IMR-90 (cell line): ENCODE data around the gene GATD1. TPM values are rescaled to one million over a fixed set of nuclear protein-coding genes. Genes with fewer than 3 reads are reported as not detected.

Experiments used
- ATAC-seq: fragments of 200-7000 bp; cut with Tn5 transposase; 2 replicates; pipeline ENCODE4 v1.9.1; 2020; ENCODE audit warnings: low read depth, mild to moderate bottlenecking, moderate library complexity
- BruUV-seq: library from RNA; stranded (reverse); fragments of 400-500 nt; replicated peaks from 2 replicates; lab custom pipeline; 2021; lab: Mats Ljungman, UMichigan
- CTCF ChIA-PET: fragments of 300-600 bp; formaldehyde crosslinking; extraction: SDS; loops from one replicate; lab custom pipeline; 2021; ENCODE audit warnings: antibody characterized with exemption; lab: Yijun Ruan, JAX
- POLR2A ChIA-PET: fragments of 300-600 bp; sonication (Branson Sonifier 250); formaldehyde crosslinking; loops from one replicate; lab custom pipeline; 2022; ENCODE audit warnings: antibody characterized with exemption; ENCODE audit not compliant: unreplicated experiment; lab: Charles Lee
- DNase-seq: peaks from one replicate; pipeline ENCODE4 v3.0.0; 2013
- H2AFZ ChIP-seq: replicated peaks from 2 replicates; pipeline ENCODE3; 2013; ENCODE audit warnings: low read length, mild to moderate bottlenecking; ENCODE audit not compliant: poor library complexity
- H2AK5ac ChIP-seq: 2 replicates; pipeline ENCODE4 v1.6.1; 2013; ENCODE audit warnings: low read depth, low read length, inconsistent platforms
- H2AK9ac ChIP-seq: replicated peaks from 2 replicates; pipeline ENCODE3; 2013; ENCODE audit warnings: mild to moderate bottlenecking, low read depth, low read length, moderate library complexity; ENCODE audit not compliant: poor library complexity
- H2BK120ac ChIP-seq: 2 replicates; pipeline ENCODE4 v1.6.1; 2013; ENCODE audit warnings: low read depth, low read length, inconsistent platforms
- H2BK15ac ChIP-seq: 3 replicates; pipeline ENCODE4 v1.6.1; 2013; ENCODE audit warnings: low read depth, low read length, inconsistent platforms
- H2BK20ac ChIP-seq: 2 replicates; pipeline ENCODE4 v1.6.1; 2013; ENCODE audit warnings: low read depth, mild to moderate bottlenecking, inconsistent platforms, low read length, moderate library complexity
- H2BK5ac ChIP-seq: 2 replicates; pipeline ENCODE4 v1.6.1; 2013; ENCODE audit warnings: mild to moderate bottlenecking, low read depth, low read length, inconsistent platforms; ENCODE audit not compliant: poor library complexity, severe bottlenecking
- H3K14ac ChIP-seq: replicated peaks from 2 replicates; pipeline ENCODE4 v1.6.1; 2013; ENCODE audit warnings: low read depth, low read length, inconsistent platforms
- H3K18ac ChIP-seq: 2 replicates; pipeline ENCODE4 v1.6.1; 2013; ENCODE audit warnings: low read depth, low read length, control low read depth
- H3K23ac ChIP-seq: 2 replicates; pipeline ENCODE4 v1.6.1; 2013; ENCODE audit warnings: low read depth, low read length, inconsistent platforms
- H3K27ac ChIP-seq: 2 replicates; pipeline ENCODE4 v1.5.1; 2013; ENCODE audit warnings: mild to moderate bottlenecking, control low read depth, low read length; ENCODE audit not compliant: insufficient read depth
- H3K27me3 ChIP-seq: 2 replicates; pipeline ENCODE4 v1.6.1; 2013; ENCODE audit warnings: low read length; ENCODE audit not compliant: control insufficient read depth, insufficient read depth
- H3K36me3 ChIP-seq: 2 replicates; pipeline ENCODE4 v1.6.1; 2013; ENCODE audit warnings: low read length, mixed read lengths; ENCODE audit not compliant: control insufficient read depth, insufficient read depth
- H3K4ac ChIP-seq: 2 replicates; pipeline ENCODE4 v1.6.1; 2013; ENCODE audit warnings: low read depth, low read length, inconsistent platforms
- H3K4me1 ChIP-seq: 2 replicates; pipeline ENCODE4 v1.6.1; 2013; ENCODE audit warnings: low read length, mixed read lengths; ENCODE audit not compliant: control insufficient read depth, insufficient read depth
- H3K4me2 ChIP-seq: 2 replicates; pipeline ENCODE4 v1.6.1; 2013; ENCODE audit warnings: low read depth, mild to moderate bottlenecking, control low read depth, low read length, moderate library complexity
- H3K4me3 ChIP-seq: 2 replicates; pipeline ENCODE4 v1.5.1; 2013; ENCODE audit warnings: low read depth, mild to moderate bottlenecking, control low read depth, low read length, moderate library complexity; ENCODE audit not compliant: insufficient read depth
- H3K56ac ChIP-seq: 2 replicates; pipeline ENCODE4 v1.6.1; 2013; ENCODE audit warnings: low read length, inconsistent platforms; ENCODE audit not compliant: insufficient read depth; ENCODE audit errors: extremely low read depth
- H3K79me1 ChIP-seq, 2 experiments: 2 replicates each; pipeline ENCODE4 v1.6.1; 2013; ENCODE audit warnings: low read length in 2 of 2, inconsistent platforms in 1 of 2, low read depth in 1 of 2
- H3K9ac ChIP-seq: 2 replicates; pipeline ENCODE4 v1.6.1; 2013; ENCODE audit warnings: low read depth, low read length, control low read depth
- H3K9me1 ChIP-seq: 2 replicates; pipeline ENCODE4 v1.6.1; 2013; ENCODE audit warnings: low read length, inconsistent platforms; ENCODE audit not compliant: insufficient read depth
- H3K9me3 ChIP-seq: 2 replicates; pipeline ENCODE4 v1.6.1; 2013; ENCODE audit warnings: low read length; ENCODE audit not compliant: control insufficient read depth, insufficient read depth
- H4K20me1 ChIP-seq: 2 replicates; pipeline ENCODE4 v1.6.1; 2013; ENCODE audit warnings: low read length, inconsistent platforms; ENCODE audit not compliant: insufficient read depth
- H4K5ac ChIP-seq: 2 replicates; pipeline ENCODE4 v1.6.1; 2013; ENCODE audit warnings: mild to moderate bottlenecking, low read depth, low read length, control low read depth
- H4K8ac ChIP-seq, 2 experiments: 2 replicates each; pipeline ENCODE4 v1.6.1; 2013; ENCODE audit warnings: low read depth in 2 of 2, low read length in 2 of 2, control low read depth in 1 of 2, inconsistent platforms in 1 of 2
- H4K91ac ChIP-seq: 2 replicates; pipeline ENCODE4 v1.6.1; 2013; ENCODE audit warnings: low read depth, low read length, inconsistent platforms; ENCODE audit not compliant: insufficient read depth
- BHLHE40 ChIP-seq: fragments of 150-350 bp; IDR thresholded peaks from 2 replicates; pipeline ENCODE4 v1.6.1; 2016; ENCODE audit warnings: mild to moderate bottlenecking, low read depth, low read length
- MAZ ChIP-seq: IDR thresholded peaks from 2 replicates; pipeline ENCODE4 v1.6.1; 2012; ENCODE audit warnings: low read depth, mild to moderate bottlenecking, low read length, improper control_type of control experiment, moderate library complexity, borderline replicate concordance
- NFE2L2 ChIP-seq: fragments of 150-350 bp; IDR thresholded peaks from 2 replicates; pipeline ENCODE4 v1.6.1; 2016; ENCODE audit warnings: low read depth, mild to moderate bottlenecking, low read length
- RCOR1 ChIP-seq: IDR thresholded peaks from 2 replicates; pipeline ENCODE4 v1.6.1; 2012; ENCODE audit warnings: mild to moderate bottlenecking, low read length, improper control_type of control experiment; ENCODE audit not compliant: insufficient replicate concordance
- WGBS, 2 experiments: methylation state at CpG; one replicate each; pipeline versions ENCODE4 v1.1.5 to v1.1.7; 2013; ENCODE audit warnings: missing lambda C conversion rate in 2 of 2; ENCODE audit not compliant: insufficient read length in 1 of 2; ENCODE audit errors: extremely low coverage in 2 of 2; 5-methylcytosine and 5-hydroxymethylcytosine counted together
- dilution Hi-C: fragments of 300-500 bp; cut with HindIII; formaldehyde crosslinking; loops from one replicate; pipeline ENCODE4 v1.14.3; 2018; ENCODE audit warnings: low sequenced_read_pairs; ENCODE audit not compliant: unreplicated experiment
- in situ Hi-C: fragments of 300-500 bp; cut with MboI; formaldehyde crosslinking; loops from 3 replicates; pipeline ENCODE4 v1.14.3; 2019; ENCODE audit warnings: low sequenced_read_pairs, inconsistent platforms, mixed read lengths
- intact Hi-C: fragments of 100-400 bp; cut with micrococcal nuclease; formaldehyde crosslinking; loops from 2 replicates; pipeline ENCODE4 v1.10.0; 2022
- polyA plus RNA-seq, 3 experiments: library from polyadenylated mRNA; depleted of rRNA; stranded (reverse); fragments of >200 nt; gene quantifications; 2 replicates each; pipeline ENCODE4 v1.2.3, GENCODE V29; 2012; ENCODE audit warnings: low replicate concordance in 1 of 3
- total RNA-seq: library from RNA; depleted of rRNA; stranded (reverse); fragments of >200 nt; gene quantifications from 2 replicates; pipeline ENCODE4 v1.2.3, GENCODE V29; 2012
- TF ChIP-seq, protein P1 (sequence below): conservative IDR thresholded peaks from 2 replicates; pipeline ENCODE4 v1.5.1; 2012; ENCODE audit warnings: mild to moderate bottlenecking, low read depth, low read length, improper control_type of control experiment

GATD1 gene
- total and polyA plus RNA-seq, 2 of the 4 experiments (the other 2 are of a cell fraction): 3.0 to 52.5 TPM

GRCh38 chr11:762421-763072 is 14.7 kb downstream of the GATD1 start (continued):
- TF ChIP-seq RCOR1: no peak

DNA sequence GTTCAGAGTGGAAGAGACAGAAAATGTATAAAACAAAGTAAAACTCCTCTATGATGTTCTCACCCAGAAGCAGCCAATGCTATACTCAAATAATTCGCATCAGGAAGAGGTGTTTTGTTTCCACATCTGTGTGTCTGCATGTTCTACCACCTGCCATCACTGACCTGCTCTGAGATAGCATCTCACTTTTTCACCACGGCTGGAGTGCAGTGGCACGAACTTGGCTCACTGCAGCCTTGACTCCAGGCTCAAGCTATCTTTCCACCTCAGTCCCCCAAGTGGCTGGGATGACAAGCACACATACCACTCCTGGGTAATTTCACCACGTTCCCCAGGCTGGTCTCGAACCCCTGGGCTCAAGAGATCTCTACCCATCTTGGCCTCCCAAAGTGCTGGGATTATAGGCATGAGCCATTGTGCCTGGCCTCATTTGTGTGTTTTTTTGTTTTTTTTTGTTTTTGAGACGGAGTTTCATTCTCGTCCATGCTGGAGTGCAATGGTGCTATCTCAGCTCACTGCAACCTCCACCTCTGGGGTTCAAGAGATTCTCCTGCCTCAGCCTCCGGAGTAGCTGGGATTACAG is 15.7 kb downstream of the GATD1 start:
- WGBS, 2 experiments: 89% methylated on average over 3 of the region's 8 CpGs; no CpG with 5 or more reads in 1 of the 2 experiments
- H3K4me1 ChIP-seq: peaks cover 5% of the 10 kb centered on the region
- H3K79me1 ChIP-seq: peaks cover 3 to 47% of the 10 kb centered on the region in 2 experiments
- H2BK20ac ChIP-seq: no peak overlapping the region
- H3K18ac ChIP-seq: no peak overlapping the region
- H3K4me2 ChIP-seq: no peak overlapping the region
- no peaks in the 10 kb centered on the region for H3K27me3 ChIP-seq
- H4K8ac ChIP-seq: no peak overlapping the region
- H4K91ac ChIP-seq: no peak overlapping the region
- ChIA-PET CTCF (no interaction called here), POLR2A (no interaction called here)
- no peaks in the 10 kb centered on the region for H3K9me3 ChIP-seq
- in situ Hi-C loops: no loop called here
- H3K27ac ChIP-seq: no peak overlapping the region
- no TSS peak for BruUV-seq
- H4K20me1 ChIP-seq: peaks cover 49% of the 10 kb centered on the region
- H3K56ac ChIP-seq: no peak overlapping the region
- H2AK9ac ChIP-seq: peak overlapping the region; percentile 33
- H2BK5ac ChIP-seq: no peak overlapping the region
- DNase-seq (no peak), ATAC-seq (no peak)
- dilution Hi-C loops: no loop called here
- no peak overlapping the region for H2BK15ac ChIP-seq
- intact Hi-C loops: no loop called here
- peaks cover 70% of the 10 kb centered on the region for H3K36me3 ChIP-seq
- no peak overlapping the region for H2AK5ac ChIP-seq
- no peak overlapping the region for H2AFZ ChIP-seq
- H2BK120ac ChIP-seq: no peak overlapping the region
- TF ChIP-seq BHLHE40: no peak
- TF ChIP-seq NFE2L2: no peak
- TF ChIP-seq MAZ: no peak
- TF ChIP-seq, protein P1, sequence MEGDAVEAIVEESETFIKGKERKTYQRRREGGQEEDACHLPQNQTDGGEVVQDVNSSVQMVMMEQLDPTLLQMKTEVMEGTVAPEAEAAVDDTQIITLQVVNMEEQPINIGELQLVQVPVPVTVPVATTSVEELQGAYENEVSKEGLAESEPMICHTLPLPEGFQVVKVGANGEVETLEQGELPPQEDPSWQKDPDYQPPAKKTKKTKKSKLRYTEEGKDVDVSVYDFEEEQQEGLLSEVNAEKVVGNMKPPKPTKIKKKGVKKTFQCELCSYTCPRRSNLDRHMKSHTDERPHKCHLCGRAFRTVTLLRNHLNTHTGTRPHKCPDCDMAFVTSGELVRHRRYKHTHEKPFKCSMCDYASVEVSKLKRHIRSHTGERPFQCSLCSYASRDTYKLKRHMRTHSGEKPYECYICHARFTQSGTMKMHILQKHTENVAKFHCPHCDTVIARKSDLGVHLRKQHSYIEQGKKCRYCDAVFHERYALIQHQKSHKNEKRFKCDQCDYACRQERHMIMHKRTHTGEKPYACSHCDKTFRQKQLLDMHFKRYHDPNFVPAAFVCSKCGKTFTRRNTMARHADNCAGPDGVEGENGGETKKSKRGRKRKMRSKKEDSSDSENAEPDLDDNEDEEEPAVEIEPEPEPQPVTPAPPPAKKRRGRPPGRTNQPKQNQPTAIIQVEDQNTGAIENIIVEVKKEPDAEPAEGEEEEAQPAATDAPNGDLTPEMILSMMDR: no peak
- no peak overlapping the region for H3K14ac ChIP-seq
- peaks cover 3% of the 10 kb centered on the region; the same call in 1 of the 2 replicates for H3K9me1 ChIP-seq
- H3K4me3 ChIP-seq: no peak overlapping the region
- no peak overlapping the region for H3K23ac ChIP-seq
- no peak overlapping the region for H3K4ac ChIP-seq
- H3K9ac ChIP-seq: no peak overlapping the region
- no peak overlapping the region for H4K5ac ChIP-seq
